Thoracic aorta (tissue), 2 donors: ENCODE data around the gene NRM. TPM values are rescaled to one million over a fixed set of nuclear protein-coding genes. Genes with fewer than 3 reads are reported as not detected.

Experiments used
- ATAC-seq: fragments of 150-250 bp; one replicate; pipeline ENCODE4 v1.8.0; 2017; ENCODE audit warnings: low read depth; ENCODE audit not compliant: insufficient number of reproducible peaks, low FRiP score
- DNase-seq: peaks from one replicate; pipeline ENCODE4 v3.0.0-alpha.2; 2020; ENCODE audit warnings: low spot score
- H3K27ac ChIP-seq, 2 donors: fragments of 200-600 bp; sonication (generic); 1 replicate in 1 of 2; 2 replicates in 1 of 2; pipeline ENCODE4 v1.5.1; 2016; ENCODE audit warnings: mild to moderate bottlenecking in 2 of 2, moderate library complexity in 2 of 2
- H3K27me3 ChIP-seq: fragments of 200-600 bp; sonication (generic); replicated peaks from 2 replicates; pipeline ENCODE4 v1.6.0; 2016; ENCODE audit warnings: mild to moderate bottlenecking; ENCODE audit not compliant: insufficient read depth
- H3K36me3 ChIP-seq: fragments of 200-600 bp; sonication (generic); one replicate; pipeline ENCODE4 v1.5.1; 2016
- H3K4me1 ChIP-seq, 2 donors: fragments of 200-600 bp; sonication (generic); 1 replicate in 1 of 2; 2 replicates in 1 of 2; pipeline versions ENCODE4 v1.5.1 to v1.6.0; 2016; ENCODE audit warnings: low read depth in 2 of 2, mild to moderate bottlenecking in 1 of 2; ENCODE audit not compliant: control insufficient read depth in 1 of 2
- H3K4me3 ChIP-seq: fragments of 200-600 bp; sonication (generic); 2 replicates; pipeline ENCODE4 v1.5.1; 2016; ENCODE audit warnings: mild to moderate bottlenecking
- H3K9me3 ChIP-seq: fragments of 200-600 bp; sonication (generic); 2 replicates; pipeline ENCODE4 v1.5.1; 2016
- total RNA-seq, 2 donors: library from RNA; depleted of rRNA; stranded (reverse); fragments of >200 nt; gene quantifications; one replicate each; pipeline versions ENCODE4 v1.1.0 to v1.2.3, GENCODE V29; 2016
- TF ChIP-seq, protein P1 (sequence below): fragments of 200-600 bp; sonication (generic); IDR thresholded peaks from one replicate; pipeline ENCODE4 v1.5.1; 2019; ENCODE audit warnings: antibody characterized with exemption

Gene NRM
- total RNA-seq, 2 donors from 2014 or later, result 2.3 to 17.1 TPM

DNA sequence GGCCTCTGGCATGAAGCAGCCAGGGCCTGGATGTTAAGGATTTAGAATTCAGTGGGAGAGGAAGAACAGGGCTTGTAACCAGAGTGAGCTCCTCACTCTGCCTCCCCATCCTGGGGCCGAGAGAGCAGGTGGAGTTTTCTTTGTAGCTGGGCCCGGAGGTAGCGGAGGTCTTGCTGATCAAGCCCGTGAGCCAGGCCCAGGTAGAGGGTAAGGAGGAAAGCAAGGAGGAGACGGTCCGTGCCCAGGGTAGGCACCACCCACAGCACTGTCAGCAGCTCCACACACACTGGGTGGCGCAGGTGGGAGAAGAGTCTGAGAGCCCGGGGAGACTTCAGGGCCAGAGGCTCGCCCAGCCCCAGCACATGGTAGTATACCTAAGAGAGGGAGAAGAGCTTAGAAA, 2.2 kb downstream of the NRM start:
- Histone ChIP-seq H3K4me3 (peak overlapping the region; percentile 99), H3K27me3 (no peaks in the 10 kb centered on the region), H3K4me1 (peaks cover 24 to 36% of the 10 kb centered on the region in 2 donors), H3K27ac (peak overlapping the region; percentile 100), H3K9me3 (no peaks in the 10 kb centered on the region), H3K36me3 (no peaks in the 10 kb centered on the region)
- TF ChIP-seq, protein P1, sequence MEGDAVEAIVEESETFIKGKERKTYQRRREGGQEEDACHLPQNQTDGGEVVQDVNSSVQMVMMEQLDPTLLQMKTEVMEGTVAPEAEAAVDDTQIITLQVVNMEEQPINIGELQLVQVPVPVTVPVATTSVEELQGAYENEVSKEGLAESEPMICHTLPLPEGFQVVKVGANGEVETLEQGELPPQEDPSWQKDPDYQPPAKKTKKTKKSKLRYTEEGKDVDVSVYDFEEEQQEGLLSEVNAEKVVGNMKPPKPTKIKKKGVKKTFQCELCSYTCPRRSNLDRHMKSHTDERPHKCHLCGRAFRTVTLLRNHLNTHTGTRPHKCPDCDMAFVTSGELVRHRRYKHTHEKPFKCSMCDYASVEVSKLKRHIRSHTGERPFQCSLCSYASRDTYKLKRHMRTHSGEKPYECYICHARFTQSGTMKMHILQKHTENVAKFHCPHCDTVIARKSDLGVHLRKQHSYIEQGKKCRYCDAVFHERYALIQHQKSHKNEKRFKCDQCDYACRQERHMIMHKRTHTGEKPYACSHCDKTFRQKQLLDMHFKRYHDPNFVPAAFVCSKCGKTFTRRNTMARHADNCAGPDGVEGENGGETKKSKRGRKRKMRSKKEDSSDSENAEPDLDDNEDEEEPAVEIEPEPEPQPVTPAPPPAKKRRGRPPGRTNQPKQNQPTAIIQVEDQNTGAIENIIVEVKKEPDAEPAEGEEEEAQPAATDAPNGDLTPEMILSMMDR, result no peak
- no peak for DNase-seq
- ATAC-seq, result no peak

DNA sequence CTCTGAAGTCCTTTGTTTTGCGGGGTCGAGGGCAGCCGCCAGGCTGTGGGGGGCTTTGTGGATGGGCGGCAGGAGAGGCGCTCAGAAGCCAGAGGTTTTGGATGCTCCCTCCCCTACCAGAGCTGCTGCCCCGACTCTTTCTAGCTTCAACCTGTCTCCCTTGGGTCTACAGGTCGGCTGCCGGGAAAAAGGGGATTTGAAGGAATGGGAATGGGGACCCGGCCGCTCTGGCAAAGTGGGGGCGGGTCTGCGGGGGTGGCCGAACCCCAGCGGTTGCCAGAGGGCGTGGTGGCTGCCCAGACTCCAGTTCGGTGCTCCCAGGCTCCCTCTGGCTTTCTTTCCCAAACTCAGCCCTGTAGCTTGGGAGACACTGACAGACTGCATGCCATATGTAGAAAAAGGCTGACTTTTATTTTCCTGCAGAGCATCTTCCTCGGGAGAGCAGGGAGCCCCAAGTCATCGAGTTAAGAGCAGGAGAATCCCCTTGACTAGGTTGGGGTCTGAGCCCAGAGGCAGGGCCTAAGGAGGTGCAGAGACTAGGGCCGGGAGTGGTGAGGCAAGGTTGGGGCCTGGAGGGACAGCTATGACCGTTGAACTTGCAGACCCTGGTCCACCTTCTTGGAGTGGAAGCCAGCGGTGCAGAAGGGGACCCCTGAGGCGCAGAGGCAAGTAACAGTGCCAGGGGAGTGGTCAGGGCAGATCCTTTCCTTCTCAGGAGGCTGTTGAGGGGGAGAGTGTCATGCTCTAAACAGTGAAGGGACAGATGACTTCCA, 2.9 kb downstream of the NRM start:
- peaks cover 24 to 40% of the 10 kb centered on the region in 2 donors for H3K4me1 ChIP-seq
- no peaks in the 10 kb centered on the region for H3K9me3 ChIP-seq
- TF ChIP-seq, protein P1, result peak; percentile 27
- DNase-seq (no peak), ATAC-seq (no peak)
- H3K27me3 ChIP-seq, result no peaks in the 10 kb centered on the region
- peak overlapping the region; percentile 99 for H3K4me3 ChIP-seq
- H3K27ac ChIP-seq, result peak overlapping the region; percentile 100
- H3K36me3 ChIP-seq, result no peaks in the 10 kb centered on the region

DNA sequence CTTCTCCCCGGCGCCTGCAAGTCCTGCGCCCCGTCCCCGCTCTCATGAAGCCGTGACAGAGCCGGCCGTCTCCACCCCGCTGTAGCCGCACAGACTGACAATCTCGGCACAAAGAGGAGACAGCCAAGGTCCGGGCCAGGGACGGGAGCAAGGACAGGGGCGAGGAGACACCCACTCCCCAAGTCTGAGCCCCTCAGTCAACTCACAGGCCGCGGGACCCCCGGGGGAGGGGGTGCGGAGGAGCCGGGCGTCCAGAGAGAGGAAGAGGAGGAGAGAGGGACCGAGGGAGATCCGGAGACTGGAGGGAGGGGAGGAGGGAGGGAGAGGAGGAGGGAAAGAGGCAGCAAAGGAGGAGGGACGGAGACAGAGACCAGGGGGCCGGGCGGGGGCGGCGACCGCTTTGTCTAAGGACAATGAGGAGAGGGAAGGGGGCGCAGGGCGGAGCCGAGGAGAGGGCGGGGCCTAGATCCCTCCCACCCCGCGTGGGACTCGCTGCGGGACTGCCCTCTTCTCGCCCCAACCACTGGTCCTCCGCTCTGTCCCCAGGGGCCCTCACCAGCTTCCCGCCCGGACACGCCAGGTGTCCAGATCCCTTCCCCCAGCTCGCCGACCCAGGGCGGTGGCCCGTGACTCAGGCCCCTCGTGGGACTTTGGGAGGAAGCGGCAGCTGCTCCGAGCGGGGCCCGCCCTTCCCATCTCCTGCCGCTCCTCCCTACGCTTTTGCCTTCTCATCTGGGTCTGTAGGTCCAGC, 3.7 kb downstream of the NRM start:
- H3K27ac ChIP-seq, result peak overlapping the region; percentile 100
- peaks cover 24 to 40% of the 10 kb centered on the region in 2 donors for H3K4me1 ChIP-seq

DNA sequence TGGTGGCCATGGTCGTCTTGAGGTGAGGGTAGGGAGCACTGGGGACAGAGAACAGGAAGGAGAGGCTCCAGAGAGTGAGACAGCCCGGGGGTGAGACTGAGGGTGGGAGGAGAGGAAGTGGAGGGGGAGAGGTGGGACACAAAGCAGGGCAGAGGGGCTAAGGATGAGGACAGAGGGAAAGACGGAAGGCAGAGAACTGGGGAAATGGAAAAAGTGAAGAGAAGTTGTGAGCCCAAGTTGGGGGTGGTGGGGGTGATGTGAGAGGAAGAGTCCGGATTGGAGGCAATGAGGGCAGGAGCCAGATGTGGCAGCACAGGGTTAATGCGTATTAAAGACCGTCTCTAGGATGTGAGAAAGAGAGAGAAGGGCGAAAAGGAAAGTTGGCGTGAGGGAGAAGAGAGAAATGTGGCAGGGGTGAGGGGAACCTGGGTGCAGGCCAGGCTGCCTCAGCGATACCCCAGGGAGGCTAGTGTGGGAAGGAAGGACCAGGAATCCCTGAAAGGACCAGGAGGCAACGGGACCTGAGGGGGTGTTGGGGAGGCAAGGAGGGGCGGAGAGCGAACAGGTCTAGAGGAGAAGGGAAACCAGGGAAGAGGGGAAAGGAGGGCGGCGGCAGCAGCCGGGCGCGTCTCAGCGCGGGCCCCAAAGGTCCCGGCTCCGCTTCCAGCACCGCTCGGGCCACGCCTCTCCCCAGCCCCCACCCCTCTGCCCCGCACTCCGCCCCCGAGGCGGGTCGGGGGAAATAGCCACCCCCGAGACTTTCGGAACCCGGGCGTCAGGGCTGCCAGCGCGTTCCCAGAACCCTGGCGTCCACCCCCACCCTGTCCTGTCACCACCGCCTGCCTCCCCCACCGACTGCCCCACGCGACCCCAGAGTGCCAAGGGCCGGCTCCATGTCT, 4.5 kb downstream of the NRM start, which contains the start of gene PPP1R18:
PPP1R18 (minus strand) TSS at position 637 of the 899 bp plus-strand sequence; CDS start at position 10, 627 bp downstream.
- H3K4me1 ChIP-seq, result peaks cover 27 to 47% of the 10 kb centered on the region in 2 donors
- ATAC-seq (no peak), DNase-seq (peak; percentile 76)
- H3K9me3 ChIP-seq, result no peaks in the 10 kb centered on the region
- no peaks in the 10 kb centered on the region for H3K27me3 ChIP-seq
- TF ChIP-seq, protein P1, result no peak
- H3K4me3 ChIP-seq, result peak within 1 kb of the TSS; percentile 99
- peak within 1 kb of the TSS; percentile 100 for H3K27ac ChIP-seq
- no peaks in the 10 kb centered on the region for H3K36me3 ChIP-seq

More for the DNA sequence above, 3.7 kb downstream of the NRM start:
- H3K27me3 ChIP-seq, result no peaks in the 10 kb centered on the region
- peak; percentile 30 for ATAC-seq
- H3K9me3 ChIP-seq, result no peaks in the 10 kb centered on the region
- no peaks in the 10 kb centered on the region for H3K36me3 ChIP-seq
- H3K4me3 ChIP-seq, result peak overlapping the region; percentile 99
- DNase-seq, result peak; percentile 89
- TF ChIP-seq, protein P1, result no peak
